HG02840 (cell line): ENCODE measurements around the gene COX7A2.
A peak's percentile ranks its signal among the peaks of the same experiment; 100 is the strongest.

Experiments used
- ATAC-seq: cut with Tn5 transposase; IDR thresholded peaks from one replicate; pipeline ENCODE4 v1.9.1; 2021; ENCODE audit warnings: mild to moderate bottlenecking, moderate library complexity, moderate number of reproducible peaks; ENCODE audit not compliant: unreplicated experiment, low FRiP score

COX7A2 gene

GRCh38 chr6:75243333-75244062 is at the start of gene COX7A2:
TSS of gene COX7A2 (minus strand) at chr6:75243801. CDS start at chr6:75243734, 67 bp downstream.
- ATAC-seq, result peak; percentile 94

DNA sequence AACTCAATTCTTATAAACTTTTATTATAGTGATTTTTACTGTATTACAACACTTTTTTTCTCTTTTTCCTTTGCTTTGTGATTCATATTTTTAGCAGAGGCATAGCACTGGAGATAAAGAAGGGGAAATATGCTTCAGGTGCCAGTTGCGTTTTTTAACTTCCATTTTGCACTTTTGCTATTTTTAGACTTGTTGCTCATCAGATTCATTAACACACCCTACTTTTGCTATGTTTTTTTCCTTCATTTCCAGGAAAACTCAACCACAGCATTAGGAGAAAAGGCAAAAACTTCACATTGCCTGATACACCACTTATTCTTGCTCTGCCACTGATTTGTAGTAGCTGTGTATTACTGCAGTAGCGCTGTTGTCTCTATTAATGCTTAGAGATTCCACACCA is 49.0 kb upstream of the COX7A2 start:
- no peak for ATAC-seq

GRCh38 chr6:75291744-75292143 is 48.1 kb upstream of the COX7A2 start:
- ATAC-seq, result no peak

DNA sequence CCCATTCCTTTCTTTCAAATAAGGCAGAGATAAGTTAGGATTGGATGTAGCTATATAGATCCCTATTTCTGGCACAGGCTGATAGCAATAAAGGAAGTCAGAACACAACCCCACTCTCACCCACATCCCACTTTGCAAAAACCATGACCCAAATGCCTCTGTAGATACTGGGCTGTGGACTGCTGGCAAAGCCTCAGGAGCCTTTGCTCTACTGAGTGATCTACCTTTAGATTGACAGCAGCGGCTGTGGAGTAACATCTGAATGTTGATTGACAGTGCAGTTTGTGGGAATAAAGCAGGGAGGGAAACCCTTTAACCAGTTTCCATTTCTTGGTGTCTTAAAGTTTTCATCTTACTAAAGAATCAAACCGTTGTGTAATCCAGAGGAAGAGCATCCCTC is 47.7 kb upstream of the COX7A2 start:
- ATAC-seq, result no peak

- ATAC-seq, result no peak
Measured at GRCh38 chr6:75290136-75290945, 46.7 kb upstream of the COX7A2 start.

GRCh38 chr6:75288023-75288422 is 44.4 kb upstream of the COX7A2 start:
- ATAC-seq, result no peak

- no peak for ATAC-seq
Measured at GRCh38 chr6:75287424-75287823, 43.8 kb upstream of the COX7A2 start.

GRCh38 chr6:75286955-75287354 is 43.4 kb upstream of the COX7A2 start:
- no peak for ATAC-seq

DNA sequence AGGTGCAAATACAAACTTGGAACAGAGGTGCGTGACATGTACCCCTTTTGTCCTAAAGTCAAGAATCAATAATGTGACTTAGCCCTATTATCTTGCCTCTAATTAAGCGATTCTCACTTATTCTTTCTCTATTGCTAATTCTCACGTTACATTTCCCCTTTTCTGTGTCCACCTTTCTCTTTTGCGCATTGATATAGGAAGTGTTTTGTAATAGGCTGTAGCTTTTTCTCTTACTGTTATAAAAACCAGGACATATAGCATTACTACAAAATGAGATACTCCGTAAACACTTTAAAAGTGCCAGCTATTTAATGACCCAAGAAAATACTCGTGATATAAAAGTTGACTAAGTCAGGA is 41.7 kb upstream of the COX7A2 start:
- no peak for ATAC-seq

DNA sequence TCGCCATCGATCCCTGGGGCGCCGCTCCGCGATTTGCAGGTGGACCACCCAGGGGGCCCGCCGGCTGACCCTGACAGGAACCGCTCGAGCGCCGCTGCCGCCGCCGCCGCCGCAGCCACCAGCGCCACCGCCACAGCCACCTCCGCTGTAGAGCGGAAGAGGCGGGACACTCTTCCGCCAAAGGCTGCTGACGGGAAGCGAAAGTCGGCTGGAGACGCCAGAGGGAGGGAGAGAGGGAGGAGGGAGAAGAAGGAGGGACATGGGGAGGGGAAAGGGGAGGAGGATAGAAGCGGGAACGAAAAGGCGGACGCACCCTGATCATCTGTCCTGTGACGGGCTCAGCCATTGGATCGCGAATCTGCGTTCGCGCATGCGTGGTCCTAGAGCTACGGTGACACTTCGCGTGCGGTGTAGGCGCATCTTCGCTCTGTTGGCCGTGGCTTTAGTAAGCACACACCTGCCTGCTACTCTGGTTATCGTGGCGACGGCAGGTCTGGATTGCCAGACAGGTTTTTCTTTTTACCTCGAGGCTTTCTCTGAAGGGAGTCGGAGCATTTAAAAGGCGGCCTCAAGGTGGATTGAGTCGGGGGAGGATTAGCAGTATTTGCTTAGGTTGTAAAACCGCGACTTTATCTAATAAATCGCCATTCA is 41.2 kb upstream of the COX7A2 start, which contains the start of gene TMEM30A:
TSS of gene TMEM30A (minus strand) at position 161 of the 651 bp plus-strand sequence. CDS start at position 7, 154 bp downstream.
- ATAC-seq, result peak; percentile 94

GRCh38 chr6:75283907-75284631 is 40.5 kb upstream of the COX7A2 start:
- peak; percentile 24 for ATAC-seq

DNA sequence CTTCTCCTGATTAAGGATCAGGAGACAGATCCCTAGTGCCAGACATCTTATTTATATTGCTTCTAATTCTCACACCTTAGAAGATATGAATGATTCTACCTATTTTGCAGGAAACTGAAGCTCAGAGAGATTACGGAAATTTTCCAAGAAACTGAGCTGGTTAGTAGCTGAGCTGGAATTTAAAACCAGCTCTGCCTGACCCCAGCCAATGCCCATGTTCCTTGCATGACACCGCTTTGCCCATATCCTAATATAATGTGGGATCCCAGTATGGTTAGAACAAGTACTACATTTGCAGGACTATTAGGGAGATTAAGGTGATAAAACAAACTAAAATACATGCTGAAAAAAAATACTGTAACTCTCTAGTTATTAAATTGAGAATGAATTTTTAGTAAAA is 39.1 kb upstream of the COX7A2 start:
- ATAC-seq, result no peak

GRCh38 chr6:75281653-75282052 is 38.1 kb upstream of the COX7A2 start:
- ATAC-seq, result no peak

- no peak for ATAC-seq
Measured at GRCh38 chr6:75280131-75280855, 36.7 kb upstream of the COX7A2 start.

- no peak for ATAC-seq
Measured at GRCh38 chr6:75279418-75279817, 35.8 kb upstream of the COX7A2 start.

GRCh38 chr6:75278474-75279077 is 35.0 kb upstream of the COX7A2 start:
- no peak for ATAC-seq

DNA sequence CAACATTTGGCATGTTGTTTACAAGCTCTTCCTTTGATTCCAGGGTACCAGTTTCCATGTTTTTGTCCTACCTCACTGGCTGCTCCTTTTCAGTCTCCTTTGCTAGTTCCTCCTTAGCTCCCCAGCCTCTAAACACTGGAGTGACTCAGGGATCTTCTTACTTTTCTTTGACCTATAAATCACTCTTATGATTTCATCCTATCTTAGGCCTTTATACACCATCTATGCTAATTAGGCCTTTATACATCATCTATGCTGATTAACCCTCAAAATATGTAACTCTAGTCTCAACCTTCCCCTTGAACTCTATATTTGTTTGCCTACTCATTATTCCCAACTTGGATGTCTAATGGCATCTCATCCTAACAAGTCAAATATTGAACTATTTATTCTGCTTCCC is 31.5 kb upstream of the COX7A2 start:
- no peak for ATAC-seq

DNA sequence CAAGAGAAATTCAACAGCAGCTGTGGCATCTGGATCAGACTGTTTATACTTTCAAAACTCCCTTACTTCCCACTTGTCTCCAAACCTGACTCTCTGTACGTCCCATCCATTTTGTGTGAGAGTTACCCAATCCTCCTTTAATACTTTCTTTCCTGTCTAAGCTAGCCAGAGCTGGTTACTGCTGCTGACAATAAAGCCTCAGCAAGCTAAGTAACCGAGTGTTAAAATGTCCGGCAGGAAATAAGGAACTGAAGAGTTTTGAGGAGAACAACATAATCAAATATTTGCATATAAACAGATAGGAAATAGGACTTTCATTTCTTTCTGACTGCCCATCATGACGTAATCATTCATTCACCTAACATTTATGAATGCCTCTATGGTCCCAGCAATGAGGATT is 29.4 kb upstream of the COX7A2 start:
- no peak for ATAC-seq

DNA sequence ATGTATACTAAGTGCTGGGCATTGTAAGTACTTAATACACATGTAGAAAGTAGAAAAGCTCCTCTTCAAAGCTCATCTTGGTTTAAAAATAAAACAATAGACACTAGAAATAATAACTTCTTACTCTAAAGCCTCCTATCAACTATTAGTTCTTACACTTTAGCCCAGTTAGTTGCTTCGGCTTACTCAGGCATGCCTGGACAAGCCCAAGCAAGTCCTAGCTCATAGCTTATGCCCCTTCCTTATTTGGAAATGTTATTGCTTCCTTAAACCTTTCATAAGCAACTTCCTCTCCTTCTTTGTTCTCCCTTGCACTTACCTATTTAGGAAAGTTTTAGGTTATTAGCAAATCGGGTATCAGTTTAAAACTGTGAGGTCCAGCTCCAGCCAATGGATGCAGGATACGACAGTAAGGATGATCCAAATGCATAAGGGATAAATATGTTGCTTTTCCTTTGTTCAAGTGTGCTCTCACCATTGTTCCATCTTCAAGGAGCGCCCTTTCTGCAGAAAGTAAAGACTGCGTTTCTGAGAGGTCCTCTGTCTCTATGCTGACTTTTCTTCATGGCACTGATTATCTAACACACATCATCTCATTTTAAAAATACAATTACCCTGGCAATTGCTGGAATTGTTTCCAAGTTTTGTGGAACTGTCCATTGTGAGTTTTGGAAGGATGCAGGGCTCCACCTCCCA is 28.7 kb upstream of the COX7A2 start:
- ATAC-seq, result no peak
